NCI-H2196 treated with DMSO at 0.1 percent for 48 hours (cell line): Measurements from ENCODE around the gene PFDN1.
"Not testable (repeated sequence)": the region's sequence is repeated elsewhere in the genome, so short reads cannot be mapped to it uniquely, and the experiment has no call there.

Source experiments
- DNase-seq: peaks from one replicate; lab custom pipeline; 2025; ENCODE audit not compliant: unreplicated experiment; lab: John Stamatoyannopoulos, UW

The PFDN1 gene

DNA sequence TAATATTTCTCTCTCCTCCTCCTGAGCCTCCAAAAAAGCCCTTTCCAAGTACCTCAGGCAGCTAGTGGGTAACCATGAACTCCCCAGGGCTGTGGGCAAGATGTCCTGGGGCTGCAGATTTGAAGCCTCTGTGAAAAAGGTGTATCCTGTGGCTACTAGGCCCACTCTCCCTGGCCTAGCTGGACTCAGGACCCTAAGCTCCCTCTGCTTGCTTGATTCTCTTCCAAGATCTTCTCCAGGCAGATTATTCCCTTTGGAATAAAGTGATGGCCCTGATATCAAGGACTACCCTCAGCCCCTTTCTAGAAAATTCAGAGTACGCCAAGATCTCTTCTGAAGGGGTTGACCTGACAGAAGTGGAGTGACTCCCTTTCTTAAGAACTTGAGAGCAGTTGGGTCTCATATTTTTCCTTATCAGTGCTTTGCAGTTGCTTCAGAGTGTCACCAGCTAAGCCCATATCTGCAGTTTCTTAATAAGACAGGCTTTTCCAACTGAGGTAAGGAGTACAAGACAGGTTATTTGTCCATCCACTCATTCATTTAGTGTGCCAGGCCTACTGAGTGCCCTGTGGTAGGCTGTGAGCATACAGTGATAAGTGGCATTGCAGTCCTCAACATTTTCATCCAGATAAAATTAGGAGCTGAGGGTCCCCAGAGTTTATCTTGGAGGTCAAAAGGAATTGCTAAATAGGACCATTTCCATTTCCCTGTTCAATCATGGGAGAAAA is 85.4 kb downstream of the PFDN1 start:
- DNase-seq = no peak

DNA sequence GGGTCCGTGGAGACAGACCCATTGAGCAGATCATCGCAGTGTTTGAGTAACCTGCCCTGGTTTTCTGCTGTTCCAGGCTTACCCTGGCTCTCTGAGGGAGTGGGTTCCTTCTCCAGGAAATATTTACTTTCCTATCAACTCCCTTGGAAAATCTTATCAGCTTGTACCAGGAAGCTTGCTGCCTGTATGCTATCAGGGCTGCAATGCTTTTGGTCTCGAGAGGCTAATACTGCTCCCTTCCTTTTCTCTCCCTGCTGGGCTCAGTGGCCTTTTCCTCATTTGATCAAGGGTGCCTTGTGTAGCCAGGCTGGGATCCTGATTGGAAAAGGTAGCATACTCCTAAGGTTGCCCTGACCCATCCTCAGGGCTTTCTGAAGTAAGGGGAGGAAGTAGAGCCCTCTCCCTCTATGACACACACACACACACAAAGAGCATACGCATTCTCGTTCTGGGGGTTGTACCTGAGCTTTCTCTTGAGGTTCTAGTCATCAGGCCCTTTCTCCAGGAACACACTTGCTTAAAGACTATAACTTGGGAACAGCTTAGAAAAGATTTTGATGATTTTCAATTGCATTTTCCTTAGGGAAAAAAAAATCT is 86.3 kb downstream of the PFDN1 start:
- DNase-seq = no peak

DNA sequence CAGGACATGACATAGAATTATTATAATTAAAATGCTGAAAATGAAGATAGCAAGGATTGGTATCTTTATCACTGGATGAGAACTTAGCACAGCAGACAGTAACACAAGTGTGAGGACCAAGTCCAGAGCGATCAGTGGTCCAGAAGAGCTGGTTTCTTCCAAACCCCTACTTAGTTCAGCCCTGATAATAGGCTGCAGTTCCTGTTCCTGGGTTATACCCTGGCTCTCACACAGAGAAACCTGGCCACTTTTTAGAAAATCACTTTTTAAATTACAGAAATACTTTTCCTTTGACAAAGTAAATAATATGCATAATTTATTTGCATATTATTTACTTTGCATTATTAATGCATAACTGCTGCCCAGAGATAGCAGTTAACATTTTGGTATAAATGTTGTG is 87.6 kb downstream of the PFDN1 start:
- DNase-seq = no peak

DNA sequence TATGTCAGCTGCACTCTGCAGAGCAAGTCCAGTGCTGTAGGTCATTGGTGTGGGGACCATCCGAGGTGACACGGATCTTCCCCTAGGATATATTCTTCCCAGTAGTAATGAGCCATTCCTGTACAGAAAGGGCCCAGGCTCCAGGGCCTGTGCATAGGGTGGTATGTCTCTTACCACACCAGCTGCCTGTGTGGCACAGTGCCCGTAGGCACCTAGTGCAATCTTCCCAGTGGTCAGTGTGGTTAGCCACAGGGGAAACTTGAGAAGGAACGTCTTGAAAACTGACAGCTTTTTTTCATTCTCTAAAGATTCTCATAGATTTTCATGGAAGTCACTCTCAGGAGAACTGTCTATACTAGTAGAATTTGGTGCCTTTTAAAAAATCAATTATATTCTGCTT is 88.1 kb downstream of the PFDN1 start:
- no peak for DNase-seq

DNA sequence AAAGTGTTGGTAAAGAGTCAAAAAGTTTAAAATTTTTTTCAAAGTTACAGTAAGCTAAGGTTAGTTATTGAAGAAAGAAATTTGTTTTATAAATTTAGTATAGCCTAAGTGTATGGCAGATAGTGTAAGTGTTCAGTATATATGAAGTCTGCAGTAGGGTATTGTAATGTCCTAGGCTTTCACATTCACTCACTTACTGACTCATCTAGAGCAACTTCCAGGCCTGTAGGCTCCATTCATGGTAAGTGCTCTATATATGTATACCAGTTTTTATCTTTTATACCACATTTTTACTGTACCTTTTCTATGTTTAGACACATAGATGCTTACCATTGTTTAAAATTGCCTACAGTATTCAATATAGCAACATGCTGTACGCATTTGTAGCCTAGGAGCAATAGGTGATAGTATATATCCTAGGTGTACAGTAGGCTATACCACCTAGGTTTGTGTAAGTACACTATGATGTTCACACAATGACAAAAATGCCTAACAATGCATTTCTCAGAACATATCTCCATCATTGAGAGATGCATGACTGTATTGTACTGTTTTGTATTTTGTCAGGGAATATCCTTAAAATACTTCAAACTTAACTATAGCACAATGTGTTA is 89.4 kb downstream of the PFDN1 start:
- no peak for DNase-seq

DNA sequence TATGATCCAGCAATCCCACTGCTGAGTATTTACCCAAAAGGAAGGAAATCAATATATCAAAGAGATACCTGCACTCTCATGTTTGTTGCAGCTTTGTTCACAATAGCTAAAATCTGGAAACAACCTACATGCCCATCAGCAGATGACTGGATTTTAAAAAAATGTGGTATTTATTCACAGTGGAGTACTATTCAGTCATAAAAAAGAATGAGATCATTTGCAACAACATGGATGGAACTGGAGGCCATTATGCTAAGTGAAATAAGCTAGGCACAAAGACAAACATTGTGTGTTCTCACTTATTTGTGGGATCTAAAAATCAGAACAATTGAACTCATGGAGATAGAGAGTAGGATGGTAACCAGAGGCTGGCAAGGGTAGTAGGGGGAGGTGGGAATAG is 94.8 kb downstream of the PFDN1 start:
- no peak for DNase-seq

DNA sequence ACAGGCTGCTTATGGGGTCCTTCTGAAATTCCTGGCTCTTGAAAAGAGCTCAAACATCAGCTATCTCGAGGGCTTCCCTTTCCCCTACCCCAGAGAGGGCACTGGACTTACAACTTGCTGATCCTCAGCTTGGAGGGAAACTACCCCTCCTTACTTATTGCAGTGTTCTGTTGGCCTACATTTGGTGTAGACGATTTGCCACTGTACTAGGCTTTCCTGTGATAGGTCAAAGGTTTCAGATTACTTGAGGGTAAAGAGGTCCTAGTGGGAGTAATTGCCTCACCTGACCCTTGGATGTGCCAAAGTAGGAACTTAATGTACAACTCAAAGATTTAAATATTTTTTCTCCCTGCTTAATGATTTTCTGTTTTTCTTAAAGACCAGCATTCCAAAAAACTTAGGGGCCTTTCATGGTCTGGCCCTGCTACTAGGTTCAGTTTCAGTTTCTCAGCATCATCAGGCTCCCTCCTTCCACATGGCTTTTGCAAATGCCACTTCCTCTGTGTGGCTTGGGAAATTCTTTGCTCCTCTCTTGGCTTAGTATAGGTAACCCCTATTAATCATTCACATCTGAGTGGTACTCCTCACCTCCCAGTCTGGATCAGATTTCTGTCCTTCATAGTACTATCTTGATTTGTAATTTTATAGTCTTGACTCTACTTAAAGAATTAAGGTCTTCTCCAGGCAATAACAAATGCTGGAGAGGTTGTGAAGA is 95.5 kb downstream of the PFDN1 start:
- no peak for DNase-seq

- no peak for DNase-seq
Measured at GRCh38 chr5:140205952-140206351, 96.9 kb downstream of the PFDN1 start.

- DNase-seq = no peak
Measured at GRCh38 chr5:140205216-140205615, 97.7 kb downstream of the PFDN1 start.

GRCh38 chr5:140202610-140203009 is 100.3 kb downstream of the PFDN1 start:
- no peak for DNase-seq

- DNase-seq = no peak
Measured at GRCh38 chr5:140202078-140202477, 100.8 kb downstream of the PFDN1 start.

GRCh38 chr5:140198915-140199314 is 104.0 kb downstream of the PFDN1 start:
- DNase-seq = not testable (repeated sequence)

DNA sequence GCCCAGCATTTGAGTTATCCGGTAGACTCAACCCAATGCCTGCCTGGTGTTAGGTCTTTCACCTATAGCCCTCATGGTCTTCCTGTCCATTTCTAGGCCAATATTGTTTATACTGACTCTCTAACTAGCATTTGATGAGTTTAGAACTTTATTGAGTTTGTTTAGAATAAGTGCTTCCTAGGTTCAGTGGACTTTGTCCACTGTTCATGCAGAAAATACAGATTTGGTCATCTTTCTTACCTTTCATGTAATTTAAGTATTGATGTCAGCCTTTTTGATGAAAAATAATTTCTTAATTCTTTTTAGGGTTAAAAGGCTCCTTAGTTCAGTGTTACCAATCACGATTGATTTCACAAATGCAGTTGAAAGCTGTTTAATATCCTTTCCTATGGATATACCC is 105.9 kb downstream of the PFDN1 start:
- DNase-seq = no peak

DNA sequence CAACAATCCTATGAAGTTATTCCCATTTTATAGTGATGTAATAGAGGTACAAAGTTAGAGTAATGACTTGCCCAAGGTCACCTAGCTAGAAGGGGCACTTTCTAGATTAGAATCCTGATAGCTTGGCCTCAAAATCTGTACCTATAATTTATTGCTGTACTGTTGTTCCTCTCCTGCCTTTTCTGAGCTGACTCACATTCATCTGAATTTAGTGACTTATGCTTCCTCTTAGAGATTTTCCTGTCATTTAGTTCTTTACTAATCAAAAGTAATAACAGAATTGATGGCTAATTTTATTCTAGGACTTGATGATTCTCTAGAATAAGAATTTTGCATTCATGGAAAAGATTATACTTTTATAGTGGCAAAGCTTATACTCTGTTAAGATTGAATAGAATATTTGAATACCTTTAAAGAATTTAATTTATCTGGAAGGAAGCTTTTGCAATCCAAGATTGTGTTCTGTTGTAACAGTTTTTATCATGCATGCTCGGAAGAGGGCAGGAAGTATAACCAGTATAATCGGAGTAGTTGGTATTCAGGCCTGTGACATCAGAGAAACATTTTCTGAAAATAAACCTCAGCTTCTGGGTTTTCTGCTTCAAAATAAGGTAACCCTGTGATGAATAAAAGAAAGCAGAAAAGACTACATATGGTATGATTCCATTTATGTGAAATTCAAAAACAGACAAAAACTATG is 106.6 kb downstream of the PFDN1 start:
- no peak for DNase-seq
